ENCODE results near the gene TIFAB. TPM values are rescaled to one million over a fixed set of nuclear protein-coding genes. Genes with fewer than 3 reads are reported as not detected.

Gene TIFAB
- total RNA-seq, 4 donors from 2014 or later = not detected

DNA sequence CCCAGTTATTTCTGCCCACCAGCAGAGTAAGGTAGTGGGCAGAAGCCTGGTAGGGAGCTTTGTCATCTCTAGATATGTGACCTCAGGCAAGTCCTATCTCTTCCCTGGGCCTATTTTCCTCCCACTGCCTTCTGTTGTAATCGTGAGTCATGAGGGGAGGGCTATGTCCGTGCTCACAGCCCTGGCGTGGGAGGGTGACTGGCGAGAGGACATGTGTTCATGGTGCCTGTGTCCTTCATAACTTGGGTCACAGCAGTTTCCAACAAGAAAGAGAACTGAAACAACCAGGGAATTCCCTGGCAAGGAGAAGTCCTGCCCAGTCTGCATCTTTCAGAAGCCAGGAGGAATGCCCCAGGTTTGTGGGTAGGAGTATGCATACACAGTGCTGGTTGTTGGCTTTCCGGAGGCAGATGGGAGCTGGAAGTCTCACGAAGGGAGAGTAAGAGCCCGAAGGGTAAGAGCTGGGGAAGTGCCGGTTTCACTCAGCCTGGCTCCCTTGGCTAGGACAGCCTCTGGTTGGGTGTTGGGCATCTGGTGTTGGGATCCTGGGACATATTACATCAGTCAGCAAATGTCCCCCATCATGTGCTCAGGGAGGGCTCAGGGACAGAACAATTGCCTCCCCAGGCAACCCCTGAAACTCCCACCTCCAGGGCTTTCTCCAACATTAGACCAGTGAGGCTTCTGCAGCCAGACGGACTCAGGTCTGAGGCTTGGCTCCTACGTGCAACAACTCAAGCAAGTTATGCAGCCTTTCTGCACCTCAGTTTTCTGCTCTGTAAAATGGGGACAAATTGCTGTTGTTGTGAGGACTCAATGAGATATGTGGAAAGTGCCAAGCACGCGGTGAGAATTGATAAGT, 4.3 kb upstream of the TIFAB start:
- Histone ChIP-seq H3K27me3 (no peaks in the 10 kb centered on the region), H3K36me3 (no peaks in the 10 kb centered on the region), H3K27ac (peak overlapping the region in 2 of 4 donors; percentile 26 to 70), H3K4me1 (peaks cover 0 to 25% (median 9%) of the 10 kb centered on the region in 4 donors), H3K9me3 (no peaks in the 10 kb centered on the region), H3K4me3 (no peak overlapping the region)
- peak in 1 of 2 donors; percentile 48 for DNase-seq (ENCODE audit: low spot score in 2 of 2)
- TF ChIP-seq EP300 (IDR thresholded peaks at IDR 0.05) (peak in 1 of 2 donors; percentile 72), POLR2A (IDR thresholded peaks at IDR 0.05) (no peak)
- 56 to 57% methylated on average over 12 of the region's 12 CpGs for WGBS, 2 donors

DNA sequence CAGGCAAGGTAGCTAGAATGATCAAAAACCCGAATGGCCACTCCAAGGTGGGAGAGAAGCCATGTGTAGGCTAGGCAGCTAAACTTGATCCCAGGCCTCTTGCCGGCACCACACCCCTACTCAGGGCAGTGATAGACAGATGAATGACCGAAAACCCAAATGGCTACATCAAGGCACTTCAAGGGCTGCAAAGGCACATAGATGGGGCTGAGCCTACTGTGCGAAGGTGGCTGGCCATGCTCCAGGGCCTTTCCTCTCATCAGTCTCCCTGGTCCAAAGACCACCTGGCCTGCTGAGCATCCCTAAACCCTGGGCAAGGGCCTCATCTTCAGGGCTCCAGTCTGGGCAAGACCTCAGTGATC, 3.7 kb upstream of the TIFAB start:
- H3K27ac ChIP-seq = peak overlapping the region in 1 of 4 donors; percentile 70
- TF ChIP-seq, protein P1, sequence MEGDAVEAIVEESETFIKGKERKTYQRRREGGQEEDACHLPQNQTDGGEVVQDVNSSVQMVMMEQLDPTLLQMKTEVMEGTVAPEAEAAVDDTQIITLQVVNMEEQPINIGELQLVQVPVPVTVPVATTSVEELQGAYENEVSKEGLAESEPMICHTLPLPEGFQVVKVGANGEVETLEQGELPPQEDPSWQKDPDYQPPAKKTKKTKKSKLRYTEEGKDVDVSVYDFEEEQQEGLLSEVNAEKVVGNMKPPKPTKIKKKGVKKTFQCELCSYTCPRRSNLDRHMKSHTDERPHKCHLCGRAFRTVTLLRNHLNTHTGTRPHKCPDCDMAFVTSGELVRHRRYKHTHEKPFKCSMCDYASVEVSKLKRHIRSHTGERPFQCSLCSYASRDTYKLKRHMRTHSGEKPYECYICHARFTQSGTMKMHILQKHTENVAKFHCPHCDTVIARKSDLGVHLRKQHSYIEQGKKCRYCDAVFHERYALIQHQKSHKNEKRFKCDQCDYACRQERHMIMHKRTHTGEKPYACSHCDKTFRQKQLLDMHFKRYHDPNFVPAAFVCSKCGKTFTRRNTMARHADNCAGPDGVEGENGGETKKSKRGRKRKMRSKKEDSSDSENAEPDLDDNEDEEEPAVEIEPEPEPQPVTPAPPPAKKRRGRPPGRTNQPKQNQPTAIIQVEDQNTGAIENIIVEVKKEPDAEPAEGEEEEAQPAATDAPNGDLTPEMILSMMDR (IDR thresholded peaks at IDR 0.05) = no peak
- no peak for TF ChIP-seq EP300 (IDR thresholded peaks at IDR 0.05)
- TF ChIP-seq POLR2A (IDR thresholded peaks at IDR 0.05) = no peak
- DNase-seq (ENCODE audit: low spot score in 2 of 2) = no peak
- H3K27me3 ChIP-seq = no peaks in the 10 kb centered on the region
- H3K36me3 ChIP-seq = no peaks in the 10 kb centered on the region
- H3K4me1 ChIP-seq = peaks cover 0 to 25% (median 9%) of the 10 kb centered on the region in 4 donors
- H3K9me3 ChIP-seq = no peaks in the 10 kb centered on the region
- H3K4me3 ChIP-seq = no peak overlapping the region
- WGBS, 2 donors = 94 to 96% methylated on average over 4 of the region's 4 CpGs

DNA sequence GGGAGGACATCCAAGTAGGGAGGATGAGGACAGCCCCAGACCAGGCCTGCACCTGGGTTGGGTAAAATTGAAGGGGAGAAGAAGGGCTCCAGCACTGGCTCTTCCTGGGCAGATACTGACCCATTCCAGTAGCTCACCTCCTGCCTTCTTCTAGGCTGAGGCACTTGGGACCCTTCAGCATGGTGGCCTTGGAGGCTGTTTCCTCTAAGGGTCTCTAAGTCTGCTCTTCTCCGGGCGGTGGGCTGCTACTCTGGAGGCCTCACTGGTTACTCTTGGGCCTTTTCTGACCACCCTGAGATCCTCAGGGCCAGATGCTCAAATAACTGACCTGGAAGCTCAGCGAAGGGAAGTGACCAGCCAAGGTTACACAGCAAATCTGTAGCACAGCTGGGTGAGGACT, 2.8 kb upstream of the TIFAB start:
- Histone ChIP-seq H3K36me3 (no peaks in the 10 kb centered on the region), H3K4me1 (peaks cover 0 to 25% (median 9%) of the 10 kb centered on the region in 4 donors), H3K4me3 (no peak overlapping the region), H3K27me3 (no peaks in the 10 kb centered on the region), H3K9me3 (no peaks in the 10 kb centered on the region), H3K27ac (no peak overlapping the region)
- DNase-seq (ENCODE audit: low spot score in 2 of 2) = no peak
- 94 to 96% methylated on average over 3 of the region's 3 CpGs for WGBS, 2 donors
- TF ChIP-seq, protein P1 (IDR thresholded peaks at IDR 0.05) = no peak
- TF ChIP-seq POLR2A (IDR thresholded peaks at IDR 0.05) = no peak
- no peak for TF ChIP-seq EP300 (IDR thresholded peaks at IDR 0.05)

DNA sequence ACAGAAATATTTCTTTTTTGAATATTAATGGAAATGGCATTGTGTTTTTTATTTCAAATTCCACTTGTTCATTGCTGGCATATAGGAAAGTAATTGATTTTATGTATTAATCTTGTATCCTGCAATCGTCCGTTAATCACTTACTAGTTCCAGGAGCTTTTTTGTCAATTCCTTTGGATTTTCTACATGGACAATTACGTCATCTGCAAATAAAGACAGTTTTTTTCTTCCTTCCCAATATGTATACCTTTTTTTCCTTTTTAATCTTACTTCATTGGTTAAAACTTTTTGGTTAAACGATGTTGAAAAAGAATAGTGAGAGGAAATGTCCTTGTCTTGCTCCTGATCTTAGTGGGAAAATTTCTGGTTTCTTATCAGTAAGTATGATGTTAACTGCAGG, 1.5 kb upstream of the TIFAB start:
- no peak overlapping the region for H3K27ac ChIP-seq
- H3K4me3 ChIP-seq = no peak overlapping the region
- 81 to 89% methylated on average over 4 of the region's 4 CpGs for WGBS, 2 donors
- TF ChIP-seq, protein P1 (IDR thresholded peaks at IDR 0.05) = no peak
- TF ChIP-seq EP300 (IDR thresholded peaks at IDR 0.05) (no peak), POLR2A (IDR thresholded peaks at IDR 0.05) (no peak)
- no peak for DNase-seq (ENCODE audit: low spot score in 2 of 2)
- no peaks in the 10 kb centered on the region for H3K36me3 ChIP-seq
- no peaks in the 10 kb centered on the region for H3K27me3 ChIP-seq
- H3K9me3 ChIP-seq = no peaks in the 10 kb centered on the region
- H3K4me1 ChIP-seq = peaks cover 0 to 15% (median 5%) of the 10 kb centered on the region in 4 donors

DNA sequence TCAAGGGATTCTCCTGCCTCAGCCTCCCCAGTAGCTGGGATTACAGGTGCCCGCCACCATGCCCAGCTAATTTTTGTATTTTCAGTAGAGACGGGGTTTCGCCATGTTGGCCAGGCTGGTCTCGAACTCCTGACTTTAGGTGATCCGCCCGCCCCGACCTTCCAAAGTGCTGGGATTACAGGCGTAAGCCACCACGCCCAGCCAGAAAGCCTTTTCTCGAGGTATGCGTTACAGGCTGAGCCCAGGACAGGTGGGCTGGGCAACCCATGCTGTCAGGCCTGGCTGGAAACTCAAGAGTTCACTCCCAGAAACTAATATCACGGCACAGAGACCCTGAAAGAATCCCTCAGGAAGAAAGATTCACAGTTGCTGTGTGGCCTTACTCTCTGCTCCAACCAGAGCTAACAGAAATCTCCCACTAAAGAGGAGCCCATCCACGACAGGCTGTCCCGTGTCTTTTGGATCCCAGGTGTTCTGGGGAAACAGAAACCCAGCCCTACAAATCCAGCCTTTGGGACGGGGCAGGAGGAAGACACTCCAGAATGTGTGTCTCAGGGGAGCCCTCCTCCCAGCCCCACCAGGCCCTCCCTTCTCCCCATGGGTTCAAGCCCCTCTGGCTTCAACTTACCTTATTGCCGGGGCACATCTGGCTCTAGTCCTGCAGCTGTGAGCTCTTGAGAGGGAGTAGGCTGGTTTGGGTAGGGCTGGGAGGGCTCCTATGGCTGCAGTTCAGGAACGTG, 400 bp downstream of the TIFAB start:
- no peak overlapping the region for H3K27ac ChIP-seq
- no peak for DNase-seq (ENCODE audit: low spot score in 2 of 2)
- H3K27me3 ChIP-seq = no peaks in the 10 kb centered on the region
- H3K9me3 ChIP-seq = no peaks in the 10 kb centered on the region
- 74 to 82% methylated on average over 17 of the region's 17 CpGs for WGBS, 2 donors
- TF ChIP-seq, protein P1 (IDR thresholded peaks at IDR 0.05) = no peak
- TF ChIP-seq POLR2A (IDR thresholded peaks at IDR 0.05) = no peak
- no peak for TF ChIP-seq EP300 (IDR thresholded peaks at IDR 0.05)
- no peaks in the 10 kb centered on the region for H3K36me3 ChIP-seq
- no peak overlapping the region for H3K4me3 ChIP-seq
- peaks cover 0 to 3% (median 1%) of the 10 kb centered on the region in 4 donors for H3K4me1 ChIP-seq
